Caco-2 (cell line): ENCODE data around the gene NUAK1. TPM values are rescaled to one million over a fixed set of nuclear protein-coding genes. Genes with fewer than 3 reads are reported as not detected.
A peak's percentile ranks its signal among the peaks of the same experiment; 100 is the strongest.

Experiments used
- BruUV-seq: library from RNA; stranded (reverse); fragments of 400-500 nt; replicated peaks from 2 replicates; lab custom pipeline; 2021; lab: Mats Ljungman, UMichigan
- CTCF ChIA-PET: fragments of 300-600 bp; sonication (Branson Sonifier 250); formaldehyde crosslinking; loops from one replicate; lab custom pipeline; 2022; ENCODE audit warnings: antibody characterized with exemption; lab: Charles Lee
- POLR2A ChIA-PET: fragments of 300-600 bp; sonication (Branson Sonifier 250); formaldehyde crosslinking; loops from one replicate; lab custom pipeline; 2022; ENCODE audit warnings: antibody characterized with exemption; lab: Charles Lee
- DNase-seq, 2 experiments: peaks; one replicate each; pipeline versions ENCODE4 v3.0.0 to v3.0.0-alpha.2; 2020 to 2022
- H3K27me3 ChIP-seq: replicated peaks from 2 replicates; pipeline ENCODE4 v1.6.0; 2011; ENCODE audit warnings: low read length; ENCODE audit not compliant: control insufficient read depth, insufficient read depth
- H3K36me3 ChIP-seq: 2 replicates; pipeline ENCODE4 v1.5.1; 2011; ENCODE audit warnings: low read length; ENCODE audit not compliant: control insufficient read depth, insufficient read depth
- H3K4me1 ChIP-seq: fragments of 250-450 bp; sonication (Bioruptor Pico); 2 replicates; pipeline ENCODE4 v1.5.1; 2020; ENCODE audit warnings: mild to moderate bottlenecking
- H3K4me3 ChIP-seq: 2 replicates; pipeline ENCODE4 v1.5.1; 2011; ENCODE audit warnings: low read depth, mild to moderate bottlenecking, control low read depth, low read length
- H3K9me3 ChIP-seq: fragments of 250-450 bp; sonication (Bioruptor Pico); 2 replicates; pipeline ENCODE4 v1.5.1; 2020; ENCODE audit warnings: mild to moderate bottlenecking, moderate library complexity
- H3K27ac Mint-ChIP-seq: one replicate; pipeline ENCODE4 v1.8.0; 2022; ENCODE audit warnings: mixed read lengths; ENCODE audit not compliant: unreplicated experiment
- H3K27me3 Mint-ChIP-seq: one replicate; pipeline ENCODE4 v1.8.0; 2022; ENCODE audit warnings: mixed read lengths; ENCODE audit not compliant: insufficient read depth, unreplicated experiment
- H3K36me3 Mint-ChIP-seq: one replicate; pipeline ENCODE4 v1.8.0; 2022; ENCODE audit warnings: mild to moderate bottlenecking, mixed read lengths; ENCODE audit not compliant: insufficient read depth, unreplicated experiment
- H3K4me1 Mint-ChIP-seq: one replicate; pipeline ENCODE4 v1.8.0; 2022; ENCODE audit warnings: low read depth, mixed read lengths; ENCODE audit not compliant: unreplicated experiment
- H3K4me3 Mint-ChIP-seq: one replicate; pipeline ENCODE4 v1.8.0; 2022; ENCODE audit warnings: mild to moderate bottlenecking, moderate library complexity, mixed read lengths; ENCODE audit not compliant: unreplicated experiment
- H3K9me3 Mint-ChIP-seq: one replicate; pipeline ENCODE4 v1.8.0; 2022; ENCODE audit warnings: mixed read lengths; ENCODE audit not compliant: unreplicated experiment
- CTCF ChIP-seq, 2 experiments: fragments of 200-600 bp in 1 of 2; IDR thresholded peaks; 1 replicate in 1 of 2; 2 replicates in 1 of 2; pipeline versions ENCODE4 v1.5.1 to v1.8.0; 2011 to 2022; ENCODE audit warnings: antibody characterized with exemption in 1 of 2, control low read depth in 1 of 2, inconsistent platforms in 1 of 2, low read depth in 1 of 2, low read length in 1 of 2, mild to moderate bottlenecking in 1 of 2, moderate library complexity in 1 of 2; ENCODE audit not compliant: insufficient read depth in 1 of 2, severe bottlenecking in 1 of 2, unreplicated experiment in 1 of 2
- intact Hi-C: fragments of 100-400 bp; cut with micrococcal nuclease; formaldehyde crosslinking; loops from one replicate; pipeline ENCODE4 v1.10.0; 2022; ENCODE audit not compliant: unreplicated experiment
- total RNA-seq: library from RNA; stranded (reverse); gene quantifications from 2 replicates; pipeline ENCODE4 v1.2.3, GENCODE V29; 2022

NUAK1 gene
- total RNA-seq, 1 experiment from 2014 or later = 3.7 TPM

DNA sequence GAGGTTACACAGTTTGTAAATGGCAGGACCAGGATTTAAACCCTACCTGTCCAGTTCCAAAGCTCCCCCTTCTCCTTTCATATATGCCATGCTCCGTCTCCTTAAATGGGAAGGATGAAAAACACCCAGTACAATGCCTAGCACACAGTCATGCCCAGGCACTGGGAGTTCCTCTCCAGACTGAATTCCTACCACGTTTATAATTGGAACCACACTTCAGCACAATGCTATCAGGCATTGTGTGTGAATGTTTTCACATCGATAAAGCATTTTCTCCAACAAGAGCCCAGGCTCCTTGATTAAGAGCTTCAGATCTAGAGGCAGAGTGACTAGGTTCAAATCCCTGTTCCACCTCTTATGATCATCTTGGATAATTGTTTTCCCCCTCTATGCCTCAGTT lies 2.7 kb upstream of the NUAK1 start:
- H3K4me1 Mint-ChIP-seq = peaks cover 40% of the 10 kb centered on the region

DNA sequence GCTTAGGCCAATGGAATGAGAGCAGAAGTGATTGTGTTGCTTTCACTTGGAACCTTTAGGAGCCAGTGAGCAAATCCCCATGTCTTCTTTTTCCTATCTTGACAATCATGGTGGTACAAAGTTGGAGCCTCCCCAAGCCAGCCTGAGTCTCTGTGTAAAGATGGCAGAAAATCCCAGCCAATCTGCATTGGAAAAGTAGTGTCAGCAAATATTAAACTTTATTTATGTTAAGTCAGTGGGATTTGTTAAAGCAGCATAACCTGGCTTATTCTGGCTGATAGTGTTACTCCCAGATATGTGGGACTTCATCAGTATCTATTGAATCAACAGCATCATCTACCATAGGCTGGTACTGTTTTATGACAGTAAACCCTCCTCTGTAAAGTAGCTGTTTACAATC lies 2.2 kb upstream of the NUAK1 start:
- CTCF ChIA-PET = no interaction called here
- Mint-ChIP-seq H3K9me3 (no peaks in the 10 kb centered on the region), H3K4me1 (peaks cover 42% of the 10 kb centered on the region), H3K27ac (no peak overlapping the region), H3K27me3 (peaks cover 2% of the 10 kb centered on the region), H3K36me3 (no peaks in the 10 kb centered on the region), H3K4me3 (peak overlapping the region; percentile 96)
- H3K27me3 ChIP-seq = no peaks in the 10 kb centered on the region; the same call in 1 of the 2 replicates
- no peak overlapping the region for H3K4me3 ChIP-seq
- no peak for DNase-seq
- no peak for TF ChIP-seq CTCF (IDR thresholded peaks at IDR 0.05; ENCODE audit: insufficient read depth in 1 of 2, low read depth in 1 of 2, low read length in 1 of 2, severe bottlenecking in 1 of 2, unreplicated experiment in 1 of 2)
- intact Hi-C loops = no loop called here
- peaks cover 1% of the 10 kb centered on the region; the same call in 1 of the 2 replicates for H3K36me3 ChIP-seq
- BruUV-seq = no TSS peak
- H3K9me3 ChIP-seq = no peaks in the 10 kb centered on the region
- POLR2A ChIA-PET = no interaction called here
- H3K4me1 ChIP-seq = peaks cover 7% of the 10 kb centered on the region

More for the DNA sequence above, 2.7 kb upstream of the NUAK1 start:
- no TSS peak for BruUV-seq
- Histone ChIP-seq H3K27me3 (no peaks in the 10 kb centered on the region; the same call in 1 of the 2 replicates), H3K4me3 (no peak overlapping the region), H3K9me3 (no peaks in the 10 kb centered on the region), H3K36me3 (peaks cover 1% of the 10 kb centered on the region; the same call in 1 of the 2 replicates), H3K4me1 (peaks cover 6% of the 10 kb centered on the region; the same call in 1 of the 2 replicates)
- Mint-ChIP-seq H3K27ac (no peak overlapping the region), H3K9me3 (no peaks in the 10 kb centered on the region), H3K27me3 (peaks cover 2% of the 10 kb centered on the region), H3K36me3 (no peaks in the 10 kb centered on the region), H3K4me3 (no peak overlapping the region)
- no peak for TF ChIP-seq CTCF (IDR thresholded peaks at IDR 0.05; ENCODE audit: insufficient read depth in 1 of 2, low read depth in 1 of 2, low read length in 1 of 2, severe bottlenecking in 1 of 2, unreplicated experiment in 1 of 2)
- DNase-seq = no peak
- intact Hi-C loops = no loop called here
- ChIA-PET POLR2A (no interaction called here), CTCF (no interaction called here)

DNA sequence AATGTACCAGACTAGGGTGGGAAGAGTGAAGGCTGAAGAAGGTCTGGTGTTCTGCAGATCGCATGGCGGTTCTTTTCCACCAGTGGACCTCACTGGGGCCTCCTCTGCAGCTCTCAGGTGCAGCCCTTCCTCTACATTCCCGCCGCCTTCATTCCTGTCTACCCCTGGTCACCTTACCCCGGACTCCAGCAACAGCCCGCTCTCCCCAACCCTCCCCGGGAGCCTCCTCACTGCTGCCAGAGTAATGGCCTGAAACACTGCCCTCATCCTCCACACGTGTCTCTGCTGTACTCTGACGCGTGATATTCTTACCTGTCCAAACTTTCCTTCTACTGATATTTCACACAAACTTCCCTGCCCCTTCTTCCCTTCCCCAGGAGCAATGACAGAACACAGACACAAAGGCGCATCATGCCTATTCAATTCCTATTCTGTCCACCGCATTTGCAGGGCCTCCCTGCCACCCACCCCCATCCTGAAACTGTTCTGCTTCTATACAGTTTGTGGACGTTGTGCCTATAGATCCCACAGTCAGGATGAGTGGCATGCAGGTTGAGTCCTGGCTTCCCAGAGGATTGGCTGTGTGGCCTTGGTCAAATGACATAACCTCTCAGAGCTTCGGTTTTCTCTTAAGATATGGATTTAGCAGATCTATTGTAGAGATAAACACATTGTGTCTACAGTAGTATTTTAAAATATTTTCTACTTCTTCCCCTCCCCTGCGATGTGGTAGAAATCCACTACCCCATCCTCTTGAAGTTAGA lies 1.7 kb upstream of the NUAK1 start:
- no peak overlapping the region for H3K4me3 ChIP-seq
- ChIA-PET POLR2A (no interaction called here), CTCF (no interaction called here)
- H3K27me3 Mint-ChIP-seq = peaks cover 2% of the 10 kb centered on the region
- H3K4me1 Mint-ChIP-seq = peaks cover 39% of the 10 kb centered on the region
- H3K27ac Mint-ChIP-seq = peak overlapping the region; percentile 74
- H3K27me3 ChIP-seq = no peaks in the 10 kb centered on the region; the same call in 1 of the 2 replicates
- peaks cover 1% of the 10 kb centered on the region; the same call in 1 of the 2 replicates for H3K36me3 ChIP-seq
- H3K9me3 Mint-ChIP-seq = no peaks in the 10 kb centered on the region
- H3K9me3 ChIP-seq = no peaks in the 10 kb centered on the region
- no peaks in the 10 kb centered on the region for H3K36me3 Mint-ChIP-seq
- peaks cover 9% of the 10 kb centered on the region for H3K4me1 ChIP-seq
- intact Hi-C loops = no loop called here
- no peak for TF ChIP-seq CTCF (IDR thresholded peaks at IDR 0.05; ENCODE audit: insufficient read depth in 1 of 2, low read depth in 1 of 2, low read length in 1 of 2, severe bottlenecking in 1 of 2, unreplicated experiment in 1 of 2)
- TSS peak; percentile 36 for BruUV-seq
- DNase-seq = no peak
- peak overlapping the region; percentile 96 for H3K4me3 Mint-ChIP-seq
